Measurements from ENCODE around the gene ENPP7. TPM values are rescaled to one million over a fixed set of nuclear protein-coding genes. Genes with fewer than 3 reads are reported as not detected.

The ENPP7 gene
- total RNA-seq, 6 experiments from 2014 or later: not detected

GRCh38 chr17:79743614-79744013 lies 12.9 kb downstream of the ENPP7 start:
- TF ChIP-seq, protein P1, sequence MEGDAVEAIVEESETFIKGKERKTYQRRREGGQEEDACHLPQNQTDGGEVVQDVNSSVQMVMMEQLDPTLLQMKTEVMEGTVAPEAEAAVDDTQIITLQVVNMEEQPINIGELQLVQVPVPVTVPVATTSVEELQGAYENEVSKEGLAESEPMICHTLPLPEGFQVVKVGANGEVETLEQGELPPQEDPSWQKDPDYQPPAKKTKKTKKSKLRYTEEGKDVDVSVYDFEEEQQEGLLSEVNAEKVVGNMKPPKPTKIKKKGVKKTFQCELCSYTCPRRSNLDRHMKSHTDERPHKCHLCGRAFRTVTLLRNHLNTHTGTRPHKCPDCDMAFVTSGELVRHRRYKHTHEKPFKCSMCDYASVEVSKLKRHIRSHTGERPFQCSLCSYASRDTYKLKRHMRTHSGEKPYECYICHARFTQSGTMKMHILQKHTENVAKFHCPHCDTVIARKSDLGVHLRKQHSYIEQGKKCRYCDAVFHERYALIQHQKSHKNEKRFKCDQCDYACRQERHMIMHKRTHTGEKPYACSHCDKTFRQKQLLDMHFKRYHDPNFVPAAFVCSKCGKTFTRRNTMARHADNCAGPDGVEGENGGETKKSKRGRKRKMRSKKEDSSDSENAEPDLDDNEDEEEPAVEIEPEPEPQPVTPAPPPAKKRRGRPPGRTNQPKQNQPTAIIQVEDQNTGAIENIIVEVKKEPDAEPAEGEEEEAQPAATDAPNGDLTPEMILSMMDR (IDR thresholded peaks at IDR 0.05): no peak
- Mint-ChIP-seq H3K27me3 (ENCODE audit: insufficient read depth) (peaks cover 62% of the 10 kb centered on the region), H3K4me1 (ENCODE audit: low read depth) (peaks cover 14% of the 10 kb centered on the region; the same call in 1 of the 2 replicates), H3K27ac (no peak overlapping the region), H3K9me3 (no peaks in the 10 kb centered on the region), H3K36me3 (ENCODE audit: low read depth) (no peaks in the 10 kb centered on the region), H3K4me3 (no peak overlapping the region)
- DNase-seq: no peak

GRCh38 chr17:79745641-79746105 lies 14.9 kb downstream of the ENPP7 start:
- Mint-ChIP-seq H3K4me1 (ENCODE audit: low read depth) (peaks cover 16% of the 10 kb centered on the region), H3K27me3 (ENCODE audit: insufficient read depth) (peaks cover 41% of the 10 kb centered on the region), H3K36me3 (ENCODE audit: low read depth) (no peaks in the 10 kb centered on the region), H3K4me3 (no peak overlapping the region), H3K9me3 (no peaks in the 10 kb centered on the region), H3K27ac (no peak overlapping the region)
- DNase-seq: no peak
- TF ChIP-seq, protein P1 (IDR thresholded peaks at IDR 0.05): no peak

DNA sequence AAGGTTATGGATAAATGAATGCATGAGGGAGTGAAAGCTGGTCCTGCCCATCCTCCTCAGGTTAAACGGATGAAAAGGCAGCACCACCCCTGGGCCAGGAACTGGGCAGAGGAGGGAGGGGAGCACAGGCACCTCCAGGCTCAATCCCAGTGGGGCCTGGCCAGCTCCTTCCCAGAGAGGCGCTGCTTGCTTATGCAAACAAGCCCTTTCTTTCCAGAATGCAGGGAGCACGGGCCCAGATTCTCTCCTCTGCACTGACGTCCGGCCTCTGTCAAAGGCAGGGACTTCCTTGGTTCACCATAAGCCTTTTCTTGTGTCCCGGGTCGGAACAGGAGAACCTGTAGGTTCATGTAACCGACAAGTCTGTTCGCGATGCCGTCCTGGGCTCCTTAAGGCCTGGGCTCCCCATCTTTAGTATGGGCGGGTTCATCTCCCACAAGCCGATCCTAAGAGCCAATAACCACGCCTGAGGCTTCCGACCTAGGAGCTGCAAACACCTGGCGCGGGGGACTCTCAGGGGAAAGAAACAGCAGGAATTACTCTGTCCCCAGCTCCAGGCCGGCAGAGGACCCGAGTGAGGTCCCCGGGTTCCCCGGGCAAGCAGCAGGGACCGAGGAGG lies 16.3 kb downstream of the ENPP7 start:
- no peak for DNase-seq
- Mint-ChIP-seq H3K27me3 (ENCODE audit: insufficient read depth) (peaks cover 39% of the 10 kb centered on the region), H3K36me3 (ENCODE audit: low read depth) (no peaks in the 10 kb centered on the region)

GRCh38 chr17:79747508-79748294 lies 17.0 kb downstream of the ENPP7 start:
- DNase-seq: no peak
- H3K4me3 Mint-ChIP-seq: no peak overlapping the region
- no peak overlapping the region for H3K27ac Mint-ChIP-seq
- peaks cover 39% of the 10 kb centered on the region for H3K27me3 Mint-ChIP-seq (ENCODE audit: insufficient read depth)
- H3K9me3 Mint-ChIP-seq: no peaks in the 10 kb centered on the region
- no peaks in the 10 kb centered on the region for H3K36me3 Mint-ChIP-seq (ENCODE audit: low read depth)
- TF ChIP-seq, protein P1 (IDR thresholded peaks at IDR 0.05): no peak
- peaks cover 19% of the 10 kb centered on the region for H3K4me1 Mint-ChIP-seq (ENCODE audit: low read depth)

More for the DNA sequence above, 16.3 kb downstream of the ENPP7 start:
- Mint-ChIP-seq H3K4me1 (ENCODE audit: low read depth) (peaks cover 19% of the 10 kb centered on the region), H3K4me3 (peak overlapping the region; percentile 11; the same call in 1 of the 2 replicates), H3K27ac (no peak overlapping the region), H3K9me3 (no peaks in the 10 kb centered on the region)
- TF ChIP-seq, protein P1 (IDR thresholded peaks at IDR 0.05): no peak

DNA sequence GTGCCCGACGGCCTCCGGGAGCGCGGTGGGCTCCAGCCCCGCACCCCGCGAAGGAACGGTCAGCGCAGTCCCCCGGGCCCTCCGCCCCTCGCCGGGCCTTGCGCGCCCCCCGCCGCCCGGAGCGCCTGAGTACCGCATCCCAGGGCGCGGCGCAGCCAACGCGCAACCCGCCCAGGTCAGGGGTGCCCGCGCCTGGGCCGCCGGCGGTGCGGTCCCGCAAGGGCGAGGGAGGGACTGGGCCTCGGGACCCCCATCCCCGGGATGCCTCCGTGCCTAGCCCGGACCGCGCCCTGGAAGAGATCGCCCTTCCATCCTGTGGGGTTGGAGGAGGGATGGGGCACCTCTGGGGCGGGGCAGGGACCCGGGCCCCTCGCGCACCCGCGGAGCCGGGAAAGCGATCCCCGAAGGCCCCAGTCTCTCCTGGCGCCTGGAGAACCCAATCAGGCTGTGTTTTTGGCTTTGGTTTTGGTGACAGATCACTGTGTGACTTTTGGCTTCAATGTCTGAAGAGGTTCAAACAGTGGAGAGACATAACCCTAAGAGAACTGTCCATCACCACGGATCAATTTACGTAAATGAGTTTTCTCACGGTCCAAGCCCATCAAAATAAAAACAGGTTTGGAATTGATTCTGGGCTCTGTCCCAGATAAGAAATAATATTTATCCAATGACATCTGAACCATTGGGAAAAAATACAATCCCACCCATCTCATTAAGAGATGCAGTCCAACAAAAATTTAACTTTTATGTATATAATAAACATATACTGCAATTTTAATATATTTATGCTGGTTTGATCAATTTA lies 17.8 kb downstream of the ENPP7 start:
- Mint-ChIP-seq H3K4me1 (ENCODE audit: low read depth) (peaks cover 19% of the 10 kb centered on the region), H3K27ac (no peak overlapping the region), H3K36me3 (ENCODE audit: low read depth) (no peaks in the 10 kb centered on the region), H3K27me3 (ENCODE audit: insufficient read depth) (peaks cover 33% of the 10 kb centered on the region), H3K4me3 (no peak overlapping the region), H3K9me3 (no peaks in the 10 kb centered on the region)
- DNase-seq: no peak
- TF ChIP-seq, protein P1 (IDR thresholded peaks at IDR 0.05): no peak

Measured in HFFc6 (cell line).